HG03442 (cell line): ENCODE results near the gene CD2.
A peak's percentile ranks its signal among the peaks of the same experiment; 100 is the strongest.

Experiments
- ATAC-seq: cut with Tn5 transposase; IDR thresholded peaks from one replicate; pipeline ENCODE4 v1.9.1; 2021; ENCODE audit warnings: mild to moderate bottlenecking, moderate library complexity; ENCODE audit not compliant: unreplicated experiment

CD2 gene, protein sequence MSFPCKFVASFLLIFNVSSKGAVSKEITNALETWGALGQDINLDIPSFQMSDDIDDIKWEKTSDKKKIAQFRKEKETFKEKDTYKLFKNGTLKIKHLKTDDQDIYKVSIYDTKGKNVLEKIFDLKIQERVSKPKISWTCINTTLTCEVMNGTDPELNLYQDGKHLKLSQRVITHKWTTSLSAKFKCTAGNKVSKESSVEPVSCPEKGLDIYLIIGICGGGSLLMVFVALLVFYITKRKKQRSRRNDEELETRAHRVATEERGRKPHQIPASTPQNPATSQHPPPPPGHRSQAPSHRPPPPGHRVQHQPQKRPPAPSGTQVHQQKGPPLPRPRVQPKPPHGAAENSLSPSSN

DNA sequence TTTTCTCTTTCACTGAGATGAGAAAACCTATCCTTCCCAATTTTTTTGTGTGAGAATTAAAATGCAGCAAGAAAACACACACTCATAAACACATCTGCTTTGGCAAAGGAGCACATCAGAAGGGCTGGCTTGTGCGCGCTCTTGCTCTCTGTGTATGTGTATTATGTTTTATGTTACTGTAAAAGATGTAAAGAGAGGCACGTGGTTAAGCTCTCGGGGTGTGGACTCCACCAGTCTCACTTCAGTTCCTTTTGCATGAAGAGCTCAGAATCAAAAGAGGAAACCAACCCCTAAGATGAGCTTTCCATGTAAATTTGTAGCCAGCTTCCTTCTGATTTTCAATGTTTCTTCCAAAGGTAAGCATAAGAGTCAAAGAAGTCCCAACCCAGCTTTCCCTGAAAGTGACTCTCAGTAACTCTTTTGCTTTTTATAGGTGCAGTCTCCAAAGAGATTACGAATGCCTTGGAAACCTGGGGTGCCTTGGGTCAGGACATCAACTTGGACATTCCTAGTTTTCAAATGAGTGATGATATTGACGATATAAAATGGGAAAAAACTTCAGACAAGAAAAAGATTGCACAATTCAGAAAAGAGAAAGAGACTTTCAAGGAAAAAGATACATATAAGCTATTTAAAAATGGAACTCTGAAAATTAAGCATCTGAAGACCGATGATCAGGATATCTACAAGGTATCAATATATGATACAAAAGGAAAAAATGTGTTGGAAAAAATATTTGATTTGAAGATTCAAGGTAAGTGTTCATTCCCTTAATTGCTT is at the start of gene CD2:
TSS of gene CD2 (plus strand) at position 233 of the 780 bp plus-strand sequence. CDS start at position 296, 63 bp downstream.
- ATAC-seq: no peak

DNA sequence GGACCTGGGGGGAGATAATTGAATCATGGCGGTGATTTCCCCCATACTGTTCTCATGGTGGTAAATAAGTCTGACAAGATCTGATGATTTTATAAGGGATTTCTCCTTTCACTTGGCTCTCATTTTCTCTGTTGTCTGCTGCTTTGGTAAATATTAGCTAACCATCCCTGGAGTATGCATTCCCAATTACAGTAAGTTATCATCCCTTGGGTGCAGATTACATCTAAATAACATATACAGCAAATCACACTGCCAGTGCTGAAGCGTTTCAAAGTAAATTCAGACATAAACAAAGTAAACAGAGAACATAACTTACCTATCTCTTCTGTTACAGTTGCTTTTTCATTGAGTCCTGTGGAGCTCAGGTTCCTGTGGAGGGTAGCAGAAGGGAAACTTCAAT is 48.1 kb upstream of the CD2 start:
- ATAC-seq: no peak

GRCh38 chr1:116706841-116707240 is 47.4 kb upstream of the CD2 start:
- no peak for ATAC-seq

- ATAC-seq: no peak
Measured at GRCh38 chr1:116708255-116708900, 45.9 kb upstream of the CD2 start.

- no peak for ATAC-seq
Measured at GRCh38 chr1:116709666-116710167, 44.5 kb upstream of the CD2 start.

GRCh38 chr1:116710420-116711262 is 43.6 kb upstream of the CD2 start:
- no peak for ATAC-seq

DNA sequence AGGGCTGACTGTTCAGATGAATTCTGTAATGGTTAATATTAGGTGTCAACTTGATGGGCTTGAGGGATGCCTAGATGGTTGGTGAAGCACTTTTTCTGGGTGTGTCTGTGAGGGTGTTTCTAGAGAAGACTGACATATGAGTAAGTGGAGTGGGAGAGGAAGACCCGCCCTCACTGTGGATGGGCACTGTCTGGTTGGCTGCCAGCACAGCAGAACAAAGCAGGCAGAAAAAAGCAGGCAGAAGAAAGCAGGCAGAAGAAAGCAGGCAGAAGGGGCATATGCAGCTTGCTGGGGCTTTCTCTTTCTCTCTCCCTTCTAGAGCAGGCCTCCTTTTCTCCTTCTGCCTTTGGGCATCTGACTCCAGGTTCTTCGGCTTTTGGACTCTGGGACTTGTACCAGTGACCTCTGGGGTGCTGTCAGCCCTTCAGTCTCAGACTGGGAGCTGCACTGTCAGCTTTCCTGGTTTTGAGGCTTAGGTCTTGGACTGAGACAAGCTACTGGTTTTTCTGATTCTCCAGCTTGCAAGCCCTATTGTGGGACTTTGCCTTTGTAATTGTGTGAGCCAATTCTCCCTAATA is 42.9 kb upstream of the CD2 start:
- ATAC-seq: no peak

GRCh38 chr1:116712510-116712909 is 41.7 kb upstream of the CD2 start:
- no peak for ATAC-seq

- ATAC-seq: no peak
Measured at GRCh38 chr1:116713474-116713873, 40.8 kb upstream of the CD2 start.

DNA sequence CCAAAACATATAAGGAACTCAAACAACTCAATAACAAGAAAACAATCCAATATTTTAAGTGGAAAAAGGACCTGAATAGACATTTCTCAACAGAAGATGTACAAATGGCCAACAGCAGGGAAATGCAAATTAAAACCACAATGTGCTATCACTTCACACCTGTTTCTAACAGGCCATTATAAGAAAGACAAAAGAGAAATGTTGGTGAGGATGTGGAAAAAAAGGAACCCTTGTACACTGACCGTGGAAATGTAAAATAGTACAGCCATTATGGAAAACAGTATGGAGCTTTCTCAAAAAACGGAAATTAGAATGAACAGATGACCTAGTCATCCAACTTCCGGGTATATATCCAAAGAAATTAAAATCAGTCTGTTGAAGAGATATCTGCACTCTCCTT is 37.8 kb upstream of the CD2 start:
- ATAC-seq: no peak

DNA sequence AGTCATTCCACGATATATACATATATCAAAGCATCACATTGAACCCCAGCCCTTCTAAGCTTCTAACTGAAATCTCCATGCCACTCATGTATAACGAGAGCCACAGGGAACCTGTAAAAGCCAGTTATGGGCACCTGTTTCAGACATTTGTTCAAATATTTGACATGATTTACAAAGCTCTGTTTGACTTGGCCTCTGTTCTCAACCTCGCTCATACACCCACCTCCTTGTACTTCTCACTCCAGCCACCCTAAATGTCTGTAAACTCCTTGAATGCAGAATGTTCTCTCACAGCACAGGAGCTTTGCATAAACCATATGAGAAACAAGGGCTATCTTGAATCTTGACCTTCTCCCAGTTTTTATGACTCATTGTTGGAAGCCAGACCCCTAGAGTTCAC is 36.9 kb upstream of the CD2 start:
- ATAC-seq: no peak

DNA sequence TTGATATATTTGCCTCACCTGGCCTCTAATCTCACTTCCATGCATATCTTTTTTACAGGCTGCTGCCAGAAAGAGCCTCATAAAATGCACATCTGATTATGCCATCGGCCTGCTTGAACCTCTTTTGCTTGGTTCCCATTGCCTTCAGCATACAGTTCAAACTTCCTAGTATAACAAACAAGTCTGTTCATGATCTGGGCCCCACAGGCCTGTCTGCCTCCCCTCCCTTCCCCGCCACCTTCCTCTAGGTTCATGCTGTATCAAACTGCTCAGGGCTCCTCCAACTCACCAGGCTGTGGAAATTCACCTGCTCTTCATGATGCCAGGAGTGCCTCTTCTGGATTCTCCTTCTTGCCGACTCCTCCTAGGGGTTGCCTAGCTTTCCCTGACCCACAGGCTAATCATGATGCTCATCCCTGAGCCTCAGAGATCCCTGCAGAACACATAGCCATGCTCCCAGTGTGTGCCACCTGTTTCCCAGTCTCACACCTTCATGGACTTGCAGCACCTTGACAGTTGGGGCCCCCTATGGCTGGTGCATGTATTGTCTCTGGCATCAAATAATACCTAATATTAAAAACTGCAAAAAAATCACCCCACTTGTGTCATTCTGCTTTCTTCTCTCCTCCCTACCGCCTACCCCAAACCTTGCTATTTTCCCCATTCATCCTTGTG is 33.7 kb upstream of the CD2 start:
- ATAC-seq: no peak

DNA sequence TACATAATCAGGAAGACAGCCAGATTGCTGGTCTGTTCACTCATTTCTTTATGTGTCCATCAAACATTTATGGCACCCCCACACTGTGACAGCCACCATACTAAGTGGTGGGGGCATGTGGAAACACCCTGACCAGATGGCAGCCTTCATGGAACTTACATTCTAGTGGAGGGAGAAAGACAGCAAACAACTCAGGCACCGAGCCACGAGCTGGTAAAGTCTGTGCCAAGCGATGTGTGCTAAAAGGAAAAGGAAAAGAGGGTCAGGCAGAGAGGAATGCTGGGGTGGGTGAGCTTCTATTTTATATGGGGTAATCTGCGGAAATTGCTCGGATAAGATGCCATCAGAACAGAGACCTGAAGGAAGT is 33.2 kb upstream of the CD2 start:
- no peak for ATAC-seq

DNA sequence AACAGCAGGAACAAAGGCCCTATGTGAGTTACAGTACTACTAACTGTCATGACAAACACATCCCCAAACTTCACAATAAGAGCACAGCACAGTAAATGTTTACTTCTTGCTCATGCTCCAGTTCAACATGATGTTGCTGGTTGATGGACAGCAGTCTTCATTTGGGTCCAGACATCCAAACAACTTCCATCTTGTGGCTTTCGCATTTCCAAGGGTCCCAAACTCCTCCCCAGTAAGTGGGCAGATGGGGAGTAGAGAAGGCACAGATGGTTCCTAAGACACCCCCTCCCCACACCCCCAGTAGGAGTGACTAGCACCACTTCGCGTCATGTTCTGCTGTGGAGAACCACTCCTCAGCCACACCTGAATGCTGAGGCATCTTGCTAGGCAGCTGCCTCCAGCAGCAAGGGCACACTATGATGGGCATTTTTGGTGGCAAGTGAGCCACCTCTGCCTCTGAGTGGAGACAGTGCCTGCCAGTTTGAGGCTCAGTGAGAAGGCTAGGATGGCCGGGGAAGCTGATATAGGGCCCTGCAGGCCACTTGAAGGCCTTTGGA is 32.7 kb upstream of the CD2 start:
- ATAC-seq: no peak

DNA sequence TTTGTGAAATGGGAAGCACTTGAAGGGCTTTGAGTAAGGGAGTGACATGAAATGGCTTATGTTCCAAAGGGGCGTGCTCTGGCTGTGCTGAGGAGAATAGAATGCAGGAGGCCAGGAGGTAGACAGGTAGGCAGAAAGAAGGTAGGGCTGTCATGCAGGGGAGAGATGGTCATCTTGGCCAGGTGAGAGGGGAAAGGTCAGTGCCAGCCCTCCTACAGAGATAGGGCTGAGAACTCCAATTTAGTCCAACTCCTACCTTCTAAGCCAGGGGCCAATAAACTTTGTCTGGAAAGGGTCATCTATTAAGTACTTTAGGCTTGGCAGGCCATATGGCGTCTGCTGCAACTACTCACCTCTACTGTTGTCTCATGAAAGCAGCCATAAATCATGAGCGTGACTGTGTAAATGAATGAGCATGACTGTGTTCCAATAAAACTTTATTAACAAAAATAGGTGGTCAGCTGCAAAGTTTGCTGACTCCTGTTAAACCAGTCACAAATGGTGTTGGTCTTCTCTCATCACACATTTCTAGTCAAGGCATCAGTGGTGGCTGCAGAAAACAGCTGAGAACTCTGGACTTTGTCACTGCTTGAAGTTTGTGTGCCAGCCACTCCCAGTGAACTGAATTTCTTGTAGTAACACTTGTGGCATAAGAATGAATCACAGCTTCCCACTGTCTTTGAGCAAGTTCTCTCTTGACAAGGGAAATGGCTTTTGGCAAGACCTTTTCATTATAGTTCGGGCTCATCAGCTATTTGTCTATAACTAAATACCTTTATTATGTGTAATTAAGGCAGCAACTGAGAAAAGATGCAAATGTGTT is 32.0 kb upstream of the CD2 start:
- no peak for ATAC-seq

DNA sequence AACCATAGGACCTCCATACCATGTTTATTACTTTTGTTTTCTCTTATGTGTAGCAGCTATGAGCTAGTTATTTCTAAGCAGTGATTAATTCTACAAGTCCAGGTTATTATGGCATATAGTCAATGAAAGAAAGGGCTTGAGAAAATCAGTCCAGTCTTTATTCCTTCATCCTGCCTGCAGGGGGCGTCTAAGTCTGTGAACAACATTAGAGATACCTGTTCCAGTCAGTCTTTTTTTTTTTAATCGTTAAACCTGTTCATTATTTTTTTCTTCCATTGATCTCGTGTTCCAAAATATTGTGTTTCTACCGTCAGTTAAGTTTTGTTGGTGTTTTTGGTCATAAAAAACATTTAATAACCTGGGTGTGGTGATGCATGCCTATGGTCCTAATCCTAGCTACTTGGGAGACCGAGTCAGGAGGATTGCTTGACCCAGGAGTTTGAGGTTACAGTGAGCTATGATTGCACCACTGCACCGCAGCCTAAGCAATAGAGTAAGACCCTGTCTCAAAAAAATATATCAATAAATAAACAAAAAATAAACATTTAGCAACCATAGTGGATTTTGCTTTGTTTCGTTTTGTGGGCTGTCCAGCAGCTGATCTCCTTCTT is 29.4 kb upstream of the CD2 start:
- peak; percentile 49 for ATAC-seq

DNA sequence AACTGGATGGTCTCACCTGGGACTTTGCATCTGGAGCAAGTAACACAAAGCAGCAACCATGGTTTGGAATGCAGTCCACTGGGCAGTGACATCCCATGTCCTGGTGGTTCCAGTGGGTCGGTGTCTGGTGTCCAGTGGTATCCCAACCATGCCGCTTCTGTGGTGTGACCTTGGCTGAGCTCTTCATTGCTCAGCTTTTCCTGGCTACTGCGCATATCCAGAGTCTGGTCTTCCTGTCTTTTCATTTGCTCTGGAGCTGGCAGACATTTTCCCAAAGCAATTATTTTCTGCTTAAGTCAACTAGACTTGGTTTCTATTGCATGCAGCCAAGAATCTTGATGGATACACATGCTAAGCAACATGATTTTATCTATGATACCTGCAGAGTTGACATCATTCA is 28.4 kb upstream of the CD2 start:
- no peak for ATAC-seq
